Measurements from ENCODE around the gene SLC4A8. TPM values are rescaled to one million over a fixed set of nuclear protein-coding genes. Genes with fewer than 3 reads are reported as not detected.

The SLC4A8 gene
- polyA plus RNA-seq, 1 donor (not counting 4 experiments of a cell fraction or from before 2014, with no cell fraction given): 2.3 TPM

- Histone ChIP-seq H3K9me1 (ENCODE audit: control insufficient read depth, extremely low read depth, insufficient read depth, low read length) (no peaks in the 10 kb centered on the region), H3K27me3 (ENCODE audit: control insufficient read depth, extremely low read depth, insufficient read depth, low read length) (no peaks in the 10 kb centered on the region), H3K79me2 (ENCODE audit: control insufficient read depth, insufficient read depth, low read length) (no peaks in the 10 kb centered on the region), H3K9me3 (ENCODE audit: control insufficient read depth, low read depth, low read length) (no peaks in the 10 kb centered on the region), H3K27ac (ENCODE audit: control insufficient read depth, insufficient read depth, low read length) (no peak overlapping the region), H3K9ac (ENCODE audit: control insufficient read depth, extremely low read depth, insufficient read depth, low read length) (no peak overlapping the region), H3K4me3 (ENCODE audit: control insufficient read depth in 2 of 3, extremely low read depth in 1 of 3, insufficient read depth in 2 of 3, low read depth in 1 of 3, low read length in 3 of 3) (no peak overlapping the region), H3K4me2 (ENCODE audit: control insufficient read depth, extremely low read depth, insufficient read depth, low read depth, low read length) (no peak overlapping the region), H3K4me1 (ENCODE audit: control insufficient read depth, extremely low read depth, insufficient read depth, low read length) (no peaks in the 10 kb centered on the region), H2AFZ (ENCODE audit: control insufficient read depth, low read length) (no peak overlapping the region), H4K20me1 (ENCODE audit: control insufficient read depth, extremely low read depth, insufficient read depth, low read length) (no peaks in the 10 kb centered on the region), H3K36me3 (ENCODE audit: control insufficient read depth in 2 of 2, extremely low read depth in 1 of 2, insufficient read depth in 2 of 2, low read length in 2 of 2) (no peaks in the 10 kb centered on the region)
- dilution Hi-C loops (cut with MboI; ENCODE audit: extremely low pct_ligation_motif_present, low sequenced_read_pairs): no loop called here
- FAIRE-seq (no peak), DNase-seq (ENCODE audit: low read depth, low spot score) (no peak)
- TF ChIP-seq EZH2 (IDR thresholded peaks at IDR 0.05; ENCODE audit: low read length) (no peak), CTCF (optimal IDR thresholded peaks at IDR 0.05 in 1 of 3, IDR thresholded peaks at IDR 0.05 in 1 of 3, conservative IDR thresholded peaks at IDR 0.05 in 1 of 3; ENCODE audit: extremely low read depth in 1 of 3, insufficient read depth in 2 of 3, low read length in 3 of 3) (no peak)
These were observed 18.8 kb upstream of the SLC4A8 start for GRCh38 chr12:51405801-51406207.

- Histone ChIP-seq H3K27ac (ENCODE audit: control insufficient read depth, insufficient read depth, low read length) (no peak overlapping the region), H3K27me3 (ENCODE audit: control insufficient read depth, extremely low read depth, insufficient read depth, low read length) (no peaks in the 10 kb centered on the region), H3K79me2 (ENCODE audit: control insufficient read depth, insufficient read depth, low read length) (no peaks in the 10 kb centered on the region), H3K4me3 (ENCODE audit: control insufficient read depth in 2 of 3, extremely low read depth in 1 of 3, insufficient read depth in 2 of 3, low read depth in 1 of 3, low read length in 3 of 3) (no peak overlapping the region), H3K4me1 (ENCODE audit: control insufficient read depth, extremely low read depth, insufficient read depth, low read length) (no peaks in the 10 kb centered on the region), H3K9me3 (ENCODE audit: control insufficient read depth, low read depth, low read length) (no peaks in the 10 kb centered on the region), H3K9me1 (ENCODE audit: control insufficient read depth, extremely low read depth, insufficient read depth, low read length) (no peaks in the 10 kb centered on the region), H2AFZ (ENCODE audit: control insufficient read depth, low read length) (no peak overlapping the region), H4K20me1 (ENCODE audit: control insufficient read depth, extremely low read depth, insufficient read depth, low read length) (no peaks in the 10 kb centered on the region), H3K9ac (ENCODE audit: control insufficient read depth, extremely low read depth, insufficient read depth, low read length) (no peak overlapping the region), H3K4me2 (ENCODE audit: control insufficient read depth, extremely low read depth, insufficient read depth, low read depth, low read length) (no peak overlapping the region), H3K36me3 (ENCODE audit: control insufficient read depth in 2 of 2, extremely low read depth in 1 of 2, insufficient read depth in 2 of 2, low read length in 2 of 2) (no peaks in the 10 kb centered on the region)
- no peak for DNase-seq (ENCODE audit: low read depth, low spot score)
- TF ChIP-seq CTCF (optimal IDR thresholded peaks at IDR 0.05 in 1 of 3, IDR thresholded peaks at IDR 0.05 in 1 of 3, conservative IDR thresholded peaks at IDR 0.05 in 1 of 3; ENCODE audit: extremely low read depth in 1 of 3, insufficient read depth in 2 of 3, low read length in 3 of 3): no peak
- no peak for TF ChIP-seq EZH2 (IDR thresholded peaks at IDR 0.05; ENCODE audit: low read length)
- FAIRE-seq: no peak
- dilution Hi-C loops (cut with MboI; ENCODE audit: extremely low pct_ligation_motif_present, low sequenced_read_pairs): no loop called here
These were observed 18.3 kb upstream of the SLC4A8 start for GRCh38 chr12:51406290-51406689.
